GM18870 (cell line): Measurements from ENCODE around the gene SPANXN2.
"Not testable (repeated sequence)": the region's sequence is repeated elsewhere in the genome, so short reads cannot be mapped to it uniquely, and the experiment has no call there.

ENCODE experiments used
- ATAC-seq: cut with Tn5 transposase; IDR thresholded peaks from one replicate; pipeline ENCODE4 v1.9.1; 2021; ENCODE audit warnings: moderate library complexity; ENCODE audit not compliant: unreplicated experiment

The SPANXN2 gene

GRCh38 chrX:143720652-143721051 lies at the start of gene SPANXN2:
TSS of gene SPANXN2 (minus strand) at chrX:143720752. CDS start at chrX:143720668, 84 bp downstream.
- ATAC-seq = not testable (repeated sequence)

- no peak for ATAC-seq
Observed at GRCh38 chrX:143768976-143769375, 48.4 kb upstream of the SPANXN2 start.

- not testable (repeated sequence) for ATAC-seq
Observed at GRCh38 chrX:143767789-143768188, 47.2 kb upstream of the SPANXN2 start.

- ATAC-seq = no peak
Observed at GRCh38 chrX:143757887-143758286, 37.3 kb upstream of the SPANXN2 start.

- no peak for ATAC-seq
Observed at GRCh38 chrX:143757375-143757774, 36.8 kb upstream of the SPANXN2 start.

- ATAC-seq = no peak
Observed at GRCh38 chrX:143754183-143754582, 33.6 kb upstream of the SPANXN2 start.

- no peak for ATAC-seq
Observed at GRCh38 chrX:143733866-143734265, 13.3 kb upstream of the SPANXN2 start.

- no peak for ATAC-seq
Observed at GRCh38 chrX:143726296-143726695, 5.7 kb upstream of the SPANXN2 start.

- ATAC-seq = no peak
Observed at GRCh38 chrX:143701460-143701859, 19.1 kb downstream of the SPANXN2 start.

- no peak for ATAC-seq
Observed at GRCh38 chrX:143694885-143695284, 25.7 kb downstream of the SPANXN2 start.

- ATAC-seq = no peak
Observed at GRCh38 chrX:143683486-143683885, 37.1 kb downstream of the SPANXN2 start.

- no peak for ATAC-seq
Observed at GRCh38 chrX:143674926-143675325, 45.6 kb downstream of the SPANXN2 start.

- no peak for ATAC-seq
Observed at GRCh38 chrX:143669395-143669794, 51.2 kb downstream of the SPANXN2 start.

GRCh38 chrX:143664302-143664701 lies 56.2 kb downstream of the SPANXN2 start:
- peak; percentile 67 for ATAC-seq

GRCh38 chrX:143663755-143664154 lies 56.8 kb downstream of the SPANXN2 start:
- ATAC-seq = no peak
